ENCODE measurements around the gene TADA2B.

The TADA2B gene

DNA sequence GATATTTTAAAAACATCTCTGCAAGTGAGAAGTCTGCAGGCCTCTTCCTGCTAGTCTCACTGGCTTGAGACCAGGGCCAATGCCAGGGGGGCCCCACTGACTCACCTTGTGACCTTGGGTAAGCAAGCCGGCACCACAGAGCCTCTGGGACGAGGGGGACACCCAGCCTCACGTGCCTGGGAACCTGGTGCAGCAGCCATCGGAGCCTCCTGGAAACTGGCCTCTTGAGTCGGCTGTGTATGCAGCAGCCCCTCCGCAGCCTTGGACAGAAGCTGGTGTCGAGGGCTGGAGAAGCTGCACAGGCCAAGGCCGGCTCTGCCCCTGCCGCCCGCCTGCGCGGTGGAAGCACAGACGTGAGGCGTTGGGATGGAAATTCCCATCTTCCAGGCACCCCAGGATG, 8.7 kb downstream of the TADA2B start:
- FAIRE-seq (no peak), DNase-seq (ENCODE audit: insufficient read length, low spot score) (no peak)
- TF ChIP-seq POLR2A (IDR thresholded peaks at IDR 0.05; ENCODE audit: low read depth, low read length) (no peak), PAX5 (IDR thresholded peaks at IDR 0.05; ENCODE audit: insufficient read depth, low read length, severe bottlenecking) (no peak), POLR2AphosphoS5 (IDR thresholded peaks at IDR 0.05; ENCODE audit: low read depth, low read length) (no peak), SPI1 (IDR thresholded peaks at IDR 0.05; ENCODE audit: low read depth, low read length) (no peak), POU2F2 (IDR thresholded peaks at IDR 0.05; ENCODE audit: low read depth, low read length) (no peak), TAF1 (IDR thresholded peaks at IDR 0.05; ENCODE audit: low read depth, low read length) (no peak)

DNA sequence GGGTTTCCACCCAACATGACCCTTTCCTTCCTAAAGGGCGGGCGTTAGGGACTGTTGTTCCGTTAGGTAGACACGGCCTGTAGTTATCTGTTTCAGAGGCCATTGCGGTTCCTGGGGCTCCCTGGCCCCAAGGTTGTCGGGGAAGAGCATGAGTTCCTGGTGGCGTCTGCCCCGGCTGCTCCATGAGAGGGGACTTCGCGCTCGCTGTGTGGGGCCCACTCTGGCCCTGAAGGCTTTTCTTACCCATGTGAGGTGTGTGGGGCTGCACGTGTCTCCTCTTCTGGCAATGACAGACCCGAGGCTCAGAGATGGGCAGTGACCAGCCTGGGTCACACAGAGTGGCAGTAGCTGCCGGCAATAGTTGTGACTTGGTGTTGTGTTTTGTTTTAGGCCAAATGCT, 9.1 kb downstream of the TADA2B start:
- FAIRE-seq = no peak
- no peak for DNase-seq (ENCODE audit: insufficient read length, low spot score)
- TF ChIP-seq TAF1 (IDR thresholded peaks at IDR 0.05; ENCODE audit: low read depth, low read length) (no peak), POLR2A (IDR thresholded peaks at IDR 0.05; ENCODE audit: low read depth, low read length) (no peak), POU2F2 (IDR thresholded peaks at IDR 0.05; ENCODE audit: low read depth, low read length) (no peak), SPI1 (IDR thresholded peaks at IDR 0.05; ENCODE audit: low read depth, low read length) (no peak), POLR2AphosphoS5 (IDR thresholded peaks at IDR 0.05; ENCODE audit: low read depth, low read length) (no peak), PAX5 (IDR thresholded peaks at IDR 0.05; ENCODE audit: insufficient read depth, low read length, severe bottlenecking) (no peak)

GRCh38 chr4:7052923-7053715, 9.9 kb downstream of the TADA2B start:
- TF ChIP-seq POU2F2 (IDR thresholded peaks at IDR 0.05; ENCODE audit: low read depth, low read length) (no peak), POLR2AphosphoS5 (IDR thresholded peaks at IDR 0.05; ENCODE audit: low read depth, low read length) (no peak), TAF1 (IDR thresholded peaks at IDR 0.05; ENCODE audit: low read depth, low read length) (no peak), POLR2A (IDR thresholded peaks at IDR 0.05; ENCODE audit: low read depth, low read length) (no peak), SPI1 (IDR thresholded peaks at IDR 0.05; ENCODE audit: low read depth, low read length) (no peak), PAX5 (IDR thresholded peaks at IDR 0.05; ENCODE audit: insufficient read depth, low read length, severe bottlenecking) (no peak)
- DNase-seq (ENCODE audit: insufficient read length, low spot score) (no peak), FAIRE-seq (no peak)

GRCh38 chr4:7054106-7054880, 11.1 kb downstream of the TADA2B start:
- no peak for FAIRE-seq
- no peak for DNase-seq (ENCODE audit: insufficient read length, low spot score)
- TF ChIP-seq PAX5 (IDR thresholded peaks at IDR 0.05; ENCODE audit: insufficient read depth, low read length, severe bottlenecking) = no peak
- no peak for TF ChIP-seq POLR2A (IDR thresholded peaks at IDR 0.05; ENCODE audit: low read depth, low read length)

DNA sequence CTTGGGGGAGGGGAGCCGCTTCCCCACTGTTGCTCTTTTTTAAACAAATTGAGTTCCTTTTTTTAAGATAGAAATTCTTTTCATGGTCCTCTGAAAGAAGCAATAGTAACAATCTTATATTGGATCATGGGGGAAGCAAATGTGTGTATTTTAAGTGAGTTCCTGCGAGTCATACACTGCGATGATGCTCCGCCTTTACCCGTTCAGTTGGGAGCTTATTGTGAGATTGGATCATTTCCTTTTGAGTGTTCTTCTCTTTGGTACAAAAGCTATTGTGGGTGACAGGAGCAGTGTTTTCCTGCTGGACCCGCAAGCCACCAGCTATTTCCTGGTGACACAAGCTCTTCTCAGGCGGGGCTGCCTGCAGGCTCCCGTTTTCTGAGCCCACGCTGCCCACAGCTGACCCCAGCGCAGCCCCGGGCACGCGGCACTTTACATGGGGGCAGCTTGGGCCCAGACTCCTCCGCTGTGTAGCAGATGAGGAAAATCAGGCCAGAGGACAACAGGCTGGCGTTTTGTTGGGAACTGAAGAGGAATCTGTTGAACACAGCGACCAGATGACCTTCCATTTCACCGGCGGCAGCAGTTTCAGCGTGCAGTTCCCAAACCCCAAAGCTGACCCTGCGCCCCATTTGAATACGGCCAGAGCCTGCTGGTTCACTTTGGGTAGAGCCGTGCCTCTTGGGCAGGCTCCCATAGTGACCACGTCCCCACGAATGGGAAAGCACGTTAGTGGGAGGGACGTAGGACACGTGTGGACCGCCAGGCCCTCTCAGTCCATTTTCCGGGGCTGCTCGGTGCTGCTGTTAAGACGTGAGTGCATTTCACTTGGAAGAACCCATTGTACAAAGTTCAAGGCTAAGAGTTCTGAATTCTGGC, 12.2 kb downstream of the TADA2B start:
- FAIRE-seq = no peak

GRCh38 chr4:7055990-7056325, 12.8 kb downstream of the TADA2B start:
- FAIRE-seq (no peak), DNase-seq (ENCODE audit: insufficient read length, low spot score) (no peak)
- TF ChIP-seq TAF1 (IDR thresholded peaks at IDR 0.05; ENCODE audit: low read depth, low read length) (no peak), POLR2A (IDR thresholded peaks at IDR 0.05; ENCODE audit: low read depth, low read length) (no peak), POU2F2 (IDR thresholded peaks at IDR 0.05; ENCODE audit: low read depth, low read length) (no peak), PAX5 (IDR thresholded peaks at IDR 0.05; ENCODE audit: insufficient read depth, low read length, severe bottlenecking) (no peak), SPI1 (IDR thresholded peaks at IDR 0.05; ENCODE audit: low read depth, low read length) (no peak), POLR2AphosphoS5 (IDR thresholded peaks at IDR 0.05; ENCODE audit: low read depth, low read length) (no peak)

More for the DNA sequence above, 12.2 kb downstream of the TADA2B start:
- DNase-seq (ENCODE audit: insufficient read length, low spot score) = no peak
- 0 out of 2 replicates have a peak, but pooled peaks have one; percentile 33 for TF ChIP-seq POLR2AphosphoS5 (IDR thresholded peaks at IDR 0.05; ENCODE audit: low read depth, low read length)
- no peak for TF ChIP-seq TAF1 (IDR thresholded peaks at IDR 0.05; ENCODE audit: low read depth, low read length)

- no peak for FAIRE-seq
- DNase-seq (ENCODE audit: insufficient read length, low spot score) = no peak
- TF ChIP-seq POLR2AphosphoS5 (IDR thresholded peaks at IDR 0.05; ENCODE audit: low read depth, low read length) = peak; percentile 40; the same call in 1 of the 2 replicates
- TF ChIP-seq POU2F2 (IDR thresholded peaks at IDR 0.05; ENCODE audit: low read depth, low read length) = no peak
Observed at GRCh38 chr4:7058792-7059191, 15.6 kb downstream of the TADA2B start.

- DNase-seq (ENCODE audit: insufficient read length, low spot score) (no peak), FAIRE-seq (no peak)
- TF ChIP-seq PAX5 (IDR thresholded peaks at IDR 0.05; ENCODE audit: insufficient read depth, low read length, severe bottlenecking) (no peak), POLR2AphosphoS5 (IDR thresholded peaks at IDR 0.05; ENCODE audit: low read depth, low read length) (no peak), POLR2A (IDR thresholded peaks at IDR 0.05; ENCODE audit: low read depth, low read length) (no peak), POU2F2 (IDR thresholded peaks at IDR 0.05; ENCODE audit: low read depth, low read length) (no peak), SPI1 (IDR thresholded peaks at IDR 0.05; ENCODE audit: low read depth, low read length) (no peak), TAF1 (IDR thresholded peaks at IDR 0.05; ENCODE audit: low read depth, low read length) (no peak)
Observed at GRCh38 chr4:7059662-7060061, 16.5 kb downstream of the TADA2B start.

- TF ChIP-seq TAF1 (IDR thresholded peaks at IDR 0.05; ENCODE audit: low read depth, low read length) (no peak), PAX5 (IDR thresholded peaks at IDR 0.05; ENCODE audit: insufficient read depth, low read length, severe bottlenecking) (no peak), POU2F2 (IDR thresholded peaks at IDR 0.05; ENCODE audit: low read depth, low read length) (no peak), POLR2AphosphoS5 (IDR thresholded peaks at IDR 0.05; ENCODE audit: low read depth, low read length) (no peak), SPI1 (IDR thresholded peaks at IDR 0.05; ENCODE audit: low read depth, low read length) (no peak), POLR2A (IDR thresholded peaks at IDR 0.05; ENCODE audit: low read depth, low read length) (no peak; the same call in 1 of the 2 replicates)
- FAIRE-seq = no peak
- no peak for DNase-seq (ENCODE audit: insufficient read length, low spot score)
Observed at GRCh38 chr4:7060346-7061150, 17.4 kb downstream of the TADA2B start.
